Stimulated activated CD4-positive, alpha-beta T cell treated with anti-CD3 and anti-CD28 coated beads, Interleukin-1b, Interleukin-23, amount 100 ng/mL, for 24 hours (primary cell): ENCODE data around the gene RNFT2.

Experiments used
- DNase-seq, 4 experiments: peaks; one replicate each; pipeline ENCODE4 v3.0.0-alpha.2; 2020; ENCODE audit warnings: low read depth in 4 of 4, low spot score in 1 of 4

Gene RNFT2

DNA sequence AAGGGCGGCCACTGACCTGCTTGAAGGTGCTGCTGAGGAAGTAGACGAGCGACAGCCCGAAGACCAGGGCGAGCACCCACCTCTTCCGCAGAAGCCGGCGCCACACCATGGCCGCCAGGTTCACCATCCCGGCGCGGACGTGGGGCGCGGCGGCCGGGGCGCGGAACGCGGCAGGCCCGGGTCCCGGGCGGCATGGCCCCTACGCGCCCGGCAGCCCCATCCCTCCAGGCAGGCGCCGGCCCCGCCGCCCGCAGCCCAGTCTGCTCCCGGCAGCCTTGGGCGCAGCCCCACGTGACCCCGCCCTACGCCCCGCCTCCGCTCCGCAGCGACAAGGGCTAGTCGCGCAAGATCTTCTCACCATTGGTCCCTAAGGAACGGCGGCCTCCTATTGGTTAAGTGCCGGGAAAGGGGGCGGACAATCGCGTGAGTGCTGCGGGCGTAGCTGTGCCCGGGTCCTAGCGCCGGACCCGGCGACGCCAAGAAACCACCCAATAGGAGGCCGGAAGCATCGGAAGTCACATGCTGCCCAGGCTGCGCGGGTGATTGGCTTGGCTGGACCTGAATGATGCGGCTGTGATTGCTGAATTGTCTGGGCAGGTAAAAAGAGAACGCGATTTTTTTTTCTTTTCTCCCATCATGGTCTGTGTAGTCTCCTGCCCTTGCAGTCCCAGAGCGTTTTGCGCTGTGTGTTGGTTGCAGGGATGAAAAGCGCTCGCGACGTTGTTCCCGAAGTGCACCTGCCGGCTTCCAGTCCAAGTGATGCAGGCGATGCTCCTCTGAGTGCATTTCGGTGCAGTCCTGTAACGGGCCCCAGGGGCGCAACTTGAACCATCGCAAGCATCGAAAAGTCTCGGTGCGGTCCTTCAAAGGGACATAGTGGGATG is at the start of gene RNFT2, which contains the start of gene SPRING1:
TSS of gene RNFT2 (plus strand) at position 542 of the 884 bp plus-strand sequence. CDS start 2,183 bp downstream, outside the sequence.
TSS of gene SPRING1 (minus strand) at position 296 of the 884 bp plus-strand sequence. CDS start at position 127, 169 bp downstream.
- peak; percentile 94 to 98 (median 97) for DNase-seq

GRCh38 chr12:116689521-116689920 is 48.6 kb upstream of the RNFT2 start:
- DNase-seq, result no peak

GRCh38 chr12:116689979-116690744 is 48.0 kb upstream of the RNFT2 start:
- no peak for DNase-seq

DNA sequence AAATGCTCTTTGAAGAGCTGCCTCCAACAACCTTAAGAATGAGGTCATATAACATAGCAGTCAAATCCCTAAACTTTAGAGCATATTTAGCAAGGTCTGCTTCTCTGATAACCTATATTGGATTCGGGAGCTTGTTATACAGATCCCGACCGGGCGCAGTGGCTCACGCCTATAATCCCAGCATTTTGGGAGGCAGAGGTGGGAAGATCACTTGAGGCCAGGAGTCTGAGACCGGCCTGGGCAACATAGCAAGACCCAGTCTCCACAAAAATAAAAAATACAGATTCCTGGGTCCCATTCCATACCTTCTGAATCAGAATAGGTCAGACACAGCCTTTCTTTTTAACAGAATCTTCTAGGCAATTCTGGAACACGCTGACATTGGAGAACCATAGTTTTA is 46.9 kb upstream of the RNFT2 start:
- no peak for DNase-seq

GRCh38 chr12:116691636-116692035 is 46.5 kb upstream of the RNFT2 start:
- no peak for DNase-seq

DNA sequence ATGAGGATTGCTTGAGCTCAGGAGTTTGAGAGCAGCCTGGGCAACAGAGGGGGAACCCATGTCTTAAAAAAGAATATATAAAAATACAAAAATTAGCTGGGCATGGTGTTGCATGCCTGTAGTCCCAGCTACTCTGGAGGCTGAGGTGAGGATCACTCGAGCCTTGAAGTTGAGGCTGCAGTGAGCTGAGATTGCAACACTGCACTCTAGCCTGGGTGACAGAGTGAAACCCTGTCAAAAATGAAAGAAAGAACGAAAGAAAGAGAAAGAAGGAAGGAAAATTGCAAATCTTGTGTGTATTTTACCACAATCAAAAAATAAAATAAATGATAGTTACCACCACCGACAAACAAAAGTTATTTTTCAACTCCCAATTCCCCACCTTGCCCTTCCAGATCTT is 45.5 kb upstream of the RNFT2 start:
- DNase-seq, result no peak

DNA sequence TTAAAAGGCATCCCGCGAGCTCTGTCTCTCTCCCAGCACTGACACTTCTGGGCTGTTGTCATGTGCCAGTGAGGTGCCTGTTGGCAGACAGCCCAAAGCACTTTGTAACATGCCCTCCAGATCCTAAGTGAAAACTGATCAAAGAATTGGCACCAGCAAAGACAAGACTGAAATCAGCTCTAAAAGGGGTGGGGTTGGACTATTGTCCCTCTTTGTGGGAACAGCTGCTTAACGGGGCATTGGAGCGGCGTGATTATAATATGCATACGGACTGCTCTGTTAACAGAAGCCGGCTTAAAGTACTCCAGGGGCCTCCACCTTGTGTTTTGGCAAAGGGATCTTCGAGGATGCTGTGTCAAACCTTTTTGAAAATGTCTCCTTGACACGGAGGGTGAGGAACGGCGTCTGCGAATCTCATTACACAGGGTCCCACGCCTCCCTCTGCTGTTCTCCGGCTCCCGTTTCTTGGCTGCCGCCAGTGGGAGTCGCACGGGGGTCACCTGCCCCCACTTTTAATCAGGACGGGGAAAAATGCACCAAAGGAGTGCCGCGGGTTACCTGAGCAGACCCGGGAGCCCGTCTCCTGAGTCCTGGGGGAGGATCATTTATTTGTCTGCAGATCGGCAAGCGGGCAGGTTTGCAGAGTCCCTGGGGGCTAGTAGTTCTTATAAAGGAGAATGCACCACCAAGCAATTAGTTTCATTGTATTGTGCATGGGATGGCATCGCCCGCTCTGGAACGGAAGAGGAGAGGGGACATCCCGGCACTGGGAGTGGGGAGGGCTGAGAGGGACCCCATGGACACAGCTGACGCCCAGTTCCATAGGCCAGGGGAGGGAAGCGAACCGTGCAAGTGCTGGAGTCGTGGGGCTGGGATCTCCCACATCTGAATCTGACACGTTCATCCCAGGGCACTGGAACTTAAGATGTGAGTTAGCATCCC is 44.6 kb upstream of the RNFT2 start:
- no peak for DNase-seq

- DNase-seq, result no peak
These were observed 43.3 kb upstream of the RNFT2 start for GRCh38 chr12:116694653-116695463.

DNA sequence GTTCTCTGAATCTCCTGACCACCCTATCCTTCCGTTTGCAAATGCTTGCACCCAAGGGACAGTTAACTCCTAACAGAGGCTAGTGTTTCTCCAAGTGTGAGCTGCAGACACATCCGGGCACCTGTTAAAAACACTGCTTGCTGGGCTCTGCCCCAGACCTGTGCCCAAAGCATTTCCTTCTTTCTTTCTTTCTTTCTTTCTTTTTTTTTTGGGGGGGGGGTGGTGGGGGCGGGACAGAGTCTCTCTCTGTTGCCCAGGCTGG is 42.7 kb upstream of the RNFT2 start:
- DNase-seq, result no peak

- no peak for DNase-seq
These were observed 40.8 kb upstream of the RNFT2 start for GRCh38 chr12:116697305-116697704.

- DNase-seq, result no peak
These were observed 40.4 kb upstream of the RNFT2 start for GRCh38 chr12:116697716-116698115.

GRCh38 chr12:116698116-116698515 is 40.0 kb upstream of the RNFT2 start:
- no peak for DNase-seq

GRCh38 chr12:116698554-116699075 is 39.5 kb upstream of the RNFT2 start:
- DNase-seq, result no peak

DNA sequence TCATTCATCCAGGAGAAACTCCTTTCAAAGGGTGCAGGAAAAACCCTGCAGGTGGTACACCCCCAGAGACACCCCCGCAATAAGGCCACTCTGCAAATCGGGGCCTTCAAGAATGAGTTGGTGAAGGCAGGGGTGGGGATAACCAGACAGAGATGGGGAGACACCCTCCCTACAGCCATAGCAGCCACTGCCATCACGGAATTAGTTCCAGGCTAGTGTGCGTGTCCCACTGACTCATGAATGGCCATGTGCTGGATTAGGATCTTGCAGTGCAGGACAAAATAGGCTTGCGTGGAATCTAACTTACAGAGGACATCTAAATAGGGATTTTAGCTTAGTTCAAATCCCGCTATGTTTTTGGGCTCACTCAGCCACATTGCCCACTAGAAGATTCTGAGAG is 38.0 kb upstream of the RNFT2 start:
- DNase-seq, result no peak

GRCh38 chr12:116701432-116701831 is 36.7 kb upstream of the RNFT2 start:
- no peak for DNase-seq

- peak; percentile 43 to 48 (median 44) for DNase-seq
These were observed 34.8 kb upstream of the RNFT2 start for GRCh38 chr12:116703214-116703795.

DNA sequence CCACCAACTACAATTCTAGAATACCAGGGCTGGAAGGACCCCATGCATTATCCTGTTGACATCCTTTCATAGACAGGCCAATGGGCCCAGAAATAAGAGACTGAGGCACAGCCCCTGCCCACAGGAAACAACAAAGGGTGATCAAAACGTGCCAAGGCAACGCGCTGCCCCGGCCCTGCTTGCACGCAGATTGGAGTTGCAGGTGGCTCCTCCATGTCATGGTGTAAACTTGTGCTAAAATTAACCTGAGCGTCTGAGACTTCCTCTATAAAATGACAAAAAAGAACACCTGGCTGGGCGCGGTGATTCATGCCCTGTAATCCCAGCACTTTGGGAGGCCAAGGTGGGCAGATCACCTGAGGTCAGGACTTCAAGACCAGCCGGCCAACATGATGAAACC is 30.4 kb upstream of the RNFT2 start:
- DNase-seq, result no peak

GRCh38 chr12:116708826-116709756 is 29.0 kb upstream of the RNFT2 start:
- DNase-seq, result peak in 2 of 4 experiments; percentile 4 to 18

DNA sequence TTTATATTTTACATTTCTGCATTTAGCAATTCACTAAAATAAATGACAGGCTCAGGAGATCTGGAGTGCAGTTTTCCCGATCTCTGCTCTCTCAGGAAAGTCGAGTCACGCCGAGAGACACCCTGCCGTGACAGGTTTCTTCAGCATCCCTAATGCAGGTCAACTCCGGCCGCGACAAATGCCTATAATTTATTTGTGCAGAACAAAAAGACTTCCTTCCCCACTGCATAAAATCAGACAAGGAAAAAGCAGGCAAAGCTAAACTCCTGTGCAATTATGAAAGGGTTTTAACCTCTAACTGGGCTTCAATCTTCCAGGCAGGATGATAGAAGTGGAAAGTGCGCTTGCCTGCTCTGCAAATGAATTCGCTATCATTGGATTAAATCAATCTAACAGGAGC is 28.3 kb upstream of the RNFT2 start:
- DNase-seq, result no peak
